ENCODE measurements around the gene FNDC10.

Gene FNDC10

GRCh38 chr1:1617925-1618324, 18.0 kb upstream of the FNDC10 start:
- no peak for DNase-seq (ENCODE audit: low read depth)
- no peak overlapping the region for H3K4me3 ChIP-seq (ENCODE audit: low read depth, low read length)

- no peak for DNase-seq (ENCODE audit: low read depth)
Measured at GRCh38 chr1:1617516-1617915, 17.6 kb upstream of the FNDC10 start.

GRCh38 chr1:1616838-1617237, 16.9 kb upstream of the FNDC10 start:
- DNase-seq (ENCODE audit: low read depth) = no peak
- peak overlapping the region; percentile 90 for H3K4me3 ChIP-seq (ENCODE audit: low read depth, low read length)

More at GRCh38 chr1:1617516-1617915, 17.6 kb upstream of the FNDC10 start:
- no peak overlapping the region for H3K4me3 ChIP-seq (ENCODE audit: low read depth, low read length)

GRCh38 chr1:1616045-1616790, 16.3 kb upstream of the FNDC10 start:
- DNase-seq (ENCODE audit: low read depth) = no peak
- H3K4me3 ChIP-seq (ENCODE audit: low read depth, low read length) = peak overlapping the region; percentile 90

GRCh38 chr1:1615256-1616044, 15.5 kb upstream of the FNDC10 start, which contains the start of gene MIB2:
Gene MIB2, plus strand, starts transcription at chr1:1615500. Its CDS starts 7,953 bp downstream, at chr1:1623453.
- peak within 1 kb of the TSS; percentile 90 for H3K4me3 ChIP-seq (ENCODE audit: low read depth, low read length)
- peak; percentile 81 for DNase-seq (ENCODE audit: low read depth)

- H3K4me3 ChIP-seq (ENCODE audit: low read depth, low read length) = peak overlapping the region; percentile 90
- no peak for DNase-seq (ENCODE audit: low read depth)
Measured at GRCh38 chr1:1614954-1615255, 15.0 kb upstream of the FNDC10 start.

- peak; percentile 56 for DNase-seq (ENCODE audit: low read depth)
- H3K4me3 ChIP-seq (ENCODE audit: low read depth, low read length) = peak overlapping the region; percentile 90
Measured at GRCh38 chr1:1614204-1614953, 14.4 kb upstream of the FNDC10 start.

GRCh38 chr1:1613509-1614082, 13.7 kb upstream of the FNDC10 start:
- DNase-seq (ENCODE audit: low read depth) = no peak
- peak overlapping the region; percentile 90 for H3K4me3 ChIP-seq (ENCODE audit: low read depth, low read length)

- DNase-seq (ENCODE audit: low read depth) = no peak
- no peak overlapping the region for H3K4me3 ChIP-seq (ENCODE audit: low read depth, low read length)
Measured at GRCh38 chr1:1612104-1612400, 12.1 kb upstream of the FNDC10 start.

- DNase-seq (ENCODE audit: low read depth) = no peak
- H3K4me3 ChIP-seq (ENCODE audit: low read depth, low read length) = no peak overlapping the region
Measured at GRCh38 chr1:1610796-1611195, 10.9 kb upstream of the FNDC10 start.

GRCh38 chr1:1609822-1610485, 10.0 kb upstream of the FNDC10 start:
- DNase-seq (ENCODE audit: low read depth) = no peak
- H3K4me3 ChIP-seq (ENCODE audit: low read depth, low read length) = no peak overlapping the region

GRCh38 chr1:1606232-1606631, 6.3 kb upstream of the FNDC10 start:
- no peak overlapping the region for H3K4me3 ChIP-seq (ENCODE audit: low read depth, low read length)
- DNase-seq (ENCODE audit: low read depth) = no peak

GRCh38 chr1:1605724-1606123, 5.8 kb upstream of the FNDC10 start:
- no peak overlapping the region for H3K4me3 ChIP-seq (ENCODE audit: low read depth, low read length)
- DNase-seq (ENCODE audit: low read depth) = no peak

- no peak for DNase-seq (ENCODE audit: low read depth)
- H3K4me3 ChIP-seq (ENCODE audit: low read depth, low read length) = no peak overlapping the region
Measured at GRCh38 chr1:1605034-1605591, 5.2 kb upstream of the FNDC10 start.

- no peak for DNase-seq (ENCODE audit: low read depth)
- no peak overlapping the region for H3K4me3 ChIP-seq (ENCODE audit: low read depth, low read length)
Measured at GRCh38 chr1:1604374-1605033, 4.6 kb upstream of the FNDC10 start.

GRCh38 chr1:1603671-1604373, 3.9 kb upstream of the FNDC10 start:
- H3K4me3 ChIP-seq (ENCODE audit: low read depth, low read length) = no peak overlapping the region
- DNase-seq (ENCODE audit: low read depth) = no peak

- no peak overlapping the region for H3K4me3 ChIP-seq (ENCODE audit: low read depth, low read length)
- no peak for DNase-seq (ENCODE audit: low read depth)
Measured at GRCh38 chr1:1602968-1603506, 3.1 kb upstream of the FNDC10 start.
